Measurements from ENCODE around the gene BCAP31.
A peak's percentile ranks its signal among the peaks of the same experiment; 100 is the strongest.

BCAP31 gene

DNA sequence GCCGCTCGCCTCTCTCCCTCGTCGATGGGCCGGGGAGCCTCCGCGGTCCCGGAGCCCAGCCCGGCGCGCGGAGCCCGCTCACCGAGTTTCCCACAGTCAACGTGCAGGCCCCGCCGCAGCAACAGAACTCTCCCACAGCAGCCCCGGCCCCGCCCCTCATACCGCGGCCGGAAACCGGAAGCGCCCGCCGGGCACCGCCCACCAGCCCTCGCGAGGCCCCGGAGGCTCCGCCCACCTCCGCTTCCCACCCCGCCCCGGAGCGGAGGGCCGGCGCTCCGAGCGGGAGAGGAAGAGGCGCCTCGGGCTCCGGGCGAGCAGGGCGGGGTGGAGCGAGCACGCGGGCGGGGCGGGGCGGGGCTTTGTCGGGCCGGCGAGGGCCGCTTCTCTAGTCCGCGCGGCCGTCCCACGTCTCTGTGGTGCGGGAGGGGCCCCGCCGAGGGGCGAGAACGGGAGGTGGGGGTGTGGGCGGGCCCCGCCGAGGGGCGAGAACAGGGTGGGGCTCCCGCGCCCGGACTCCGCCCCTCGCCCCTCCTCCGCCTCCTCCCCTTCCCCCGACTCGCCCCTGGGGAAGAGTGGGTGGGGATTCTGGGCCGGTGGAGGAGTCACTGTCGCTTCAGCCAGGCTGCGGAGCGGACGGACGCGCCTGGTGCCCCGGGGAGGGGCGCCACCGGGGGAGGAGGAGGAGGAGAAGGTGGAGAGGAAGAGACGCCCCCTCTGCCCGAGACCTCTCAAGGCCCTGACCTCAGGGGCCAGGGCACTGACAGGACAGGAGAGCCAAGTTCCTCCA is at the start of gene BCAP31, which contains the start of gene ABCD1:
Gene BCAP31 (minus strand): TSS at position 136 of the 787 bp plus-strand sequence. CDS start 1,143 bp downstream, outside the sequence.
Gene ABCD1 (plus strand): TSS at position 605 of the 787 bp plus-strand sequence. CDS start 411 bp downstream, outside the sequence.
- DNase-seq (ENCODE audit: low read depth) = peak; percentile 42

DNA sequence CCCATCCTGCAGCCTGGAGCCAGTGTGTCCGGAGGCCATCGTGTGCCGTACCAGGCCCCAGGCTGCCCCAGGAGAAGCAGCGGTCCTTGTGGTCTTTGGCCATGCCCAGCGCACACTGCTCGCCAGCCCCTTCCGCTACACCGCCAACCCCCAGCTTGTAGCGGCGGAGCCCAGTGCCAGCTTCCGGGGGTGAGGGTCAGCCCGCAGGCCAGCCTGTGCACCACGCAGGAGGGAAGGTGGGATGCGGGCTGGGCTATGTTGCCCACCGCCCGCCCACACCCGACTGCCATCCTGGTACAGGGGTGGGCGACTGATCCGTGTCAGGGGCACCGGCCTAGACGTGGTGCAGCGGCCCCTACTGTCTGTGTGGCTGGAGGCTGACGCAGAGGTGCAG is 49.0 kb upstream of the BCAP31 start:
- no peak for DNase-seq (ENCODE audit: low read depth)

DNA sequence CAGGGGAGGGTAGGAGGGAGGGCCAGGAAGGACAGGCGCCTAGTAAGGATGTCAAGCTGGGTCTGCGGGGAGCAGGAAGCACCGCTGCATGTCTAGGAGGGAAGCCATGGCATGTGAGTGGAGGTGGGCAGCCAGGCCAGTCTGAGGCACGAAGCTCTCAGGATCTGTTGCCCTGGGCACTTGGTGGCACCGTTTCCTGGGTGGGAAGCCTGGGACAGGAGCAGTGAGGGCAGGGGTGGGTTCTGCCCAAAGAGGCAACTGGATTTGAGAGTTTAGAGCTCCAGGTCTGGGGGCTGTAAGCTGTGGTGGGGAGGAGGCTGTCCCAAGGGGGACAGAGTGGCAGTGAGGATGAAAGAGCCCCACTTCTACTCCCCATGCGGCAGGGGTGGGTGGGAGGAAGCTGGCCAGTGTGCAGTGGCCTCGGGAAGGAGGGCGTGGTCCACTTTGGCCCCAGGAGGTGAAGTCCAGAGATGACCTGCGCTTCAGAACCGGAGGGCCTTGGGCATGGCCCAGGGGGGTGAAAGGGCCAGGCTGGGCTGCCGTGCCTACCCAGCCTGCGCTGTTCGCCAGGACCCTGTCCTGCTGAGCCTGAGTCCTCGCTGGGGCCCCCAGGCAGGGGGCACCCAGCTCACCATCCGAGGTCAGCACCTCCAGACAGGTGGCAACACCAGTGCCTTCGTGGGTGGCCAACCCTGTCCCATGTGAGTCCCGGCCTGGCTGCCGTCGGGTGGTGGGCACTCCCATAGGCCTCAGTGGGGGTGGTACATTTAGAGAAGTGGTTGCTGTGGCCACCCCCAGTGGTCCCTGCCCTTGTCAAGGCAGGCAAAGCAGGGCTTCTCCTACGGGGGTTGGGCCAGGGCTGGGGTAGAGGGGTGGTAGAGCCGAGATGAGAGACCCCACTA is 48.4 kb upstream of the BCAP31 start:
- DNase-seq (ENCODE audit: low read depth) = no peak

- DNase-seq (ENCODE audit: low read depth) = no peak
Observed at GRCh38 chrX:153771415-153772315, 47.5 kb upstream of the BCAP31 start.

DNA sequence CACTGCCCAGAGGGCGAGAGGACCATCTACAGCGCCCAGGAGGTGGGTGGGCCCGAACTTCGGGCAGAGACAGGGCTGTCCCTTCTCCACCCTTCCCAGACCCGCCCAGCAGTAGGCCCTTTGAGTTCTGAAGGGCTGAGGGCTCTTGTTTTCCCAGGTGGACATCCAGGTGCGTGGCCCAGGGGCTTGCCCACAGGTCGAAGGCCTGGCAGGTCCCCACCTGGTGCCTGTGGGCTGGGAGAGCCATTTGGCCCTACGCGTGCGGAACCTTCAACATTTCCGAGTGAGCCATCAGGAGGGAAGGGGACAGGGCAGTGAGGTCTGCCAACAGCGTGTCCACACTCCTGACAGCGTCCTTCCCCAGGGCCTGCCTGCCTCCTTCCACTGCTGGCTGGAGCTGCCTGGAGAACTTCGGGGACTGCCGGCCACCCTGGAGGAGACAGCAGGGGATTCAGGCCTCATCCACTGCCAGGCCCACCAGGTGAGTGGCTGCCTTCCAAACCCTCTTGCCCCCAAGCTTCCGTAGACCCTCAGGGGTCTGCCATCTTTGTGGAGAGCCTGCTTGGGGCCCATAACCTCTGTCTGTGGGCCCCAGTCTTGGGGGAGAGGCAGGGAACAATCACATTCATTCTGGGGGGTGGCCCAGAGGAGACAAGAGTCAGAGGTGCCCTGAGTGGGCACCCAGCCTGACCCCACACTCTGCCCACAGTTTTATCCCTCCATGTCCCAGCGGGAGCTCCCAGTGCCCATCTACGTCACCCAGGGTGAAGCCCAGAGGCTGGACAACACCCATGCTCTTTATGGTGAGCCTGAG is 46.6 kb upstream of the BCAP31 start:
- no peak for DNase-seq (ENCODE audit: low read depth)

DNA sequence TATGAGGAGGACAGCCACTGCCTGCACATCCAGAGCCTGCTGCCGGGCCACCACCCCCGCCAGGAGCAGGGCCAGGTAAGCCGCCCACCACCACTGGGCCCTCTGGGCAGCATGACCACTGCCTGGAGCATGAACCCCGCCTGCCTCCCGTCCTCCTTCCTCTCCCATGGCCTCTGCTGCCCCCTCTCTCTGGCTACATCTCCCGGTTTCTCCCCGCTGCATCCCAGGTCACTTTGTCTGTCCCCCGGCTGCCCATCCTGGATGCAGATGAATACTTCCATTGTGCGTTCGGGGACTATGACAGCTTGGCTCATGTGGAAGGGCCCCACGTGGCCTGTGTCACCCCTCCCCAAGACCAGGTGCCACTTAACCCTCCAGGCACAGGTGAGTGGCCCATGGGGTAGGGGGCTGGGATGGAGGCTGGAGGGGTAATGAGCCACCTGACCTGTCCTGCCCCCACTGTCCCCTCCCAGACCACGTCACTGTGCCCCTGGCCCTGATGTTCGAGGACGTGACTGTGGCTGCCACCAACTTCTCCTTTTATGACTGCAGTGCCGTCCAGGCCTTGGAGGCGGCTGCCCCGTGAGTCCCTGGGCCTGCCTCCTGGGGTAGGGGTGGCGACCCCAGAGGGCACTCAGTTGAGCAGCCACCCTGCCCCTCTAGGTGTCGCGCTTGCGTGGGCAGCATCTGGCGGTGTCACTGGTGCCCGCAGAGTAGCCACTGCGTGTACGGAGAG is 45.8 kb upstream of the BCAP31 start:
- no peak for DNase-seq (ENCODE audit: low read depth)

- DNase-seq (ENCODE audit: low read depth) = no peak
Observed at GRCh38 chrX:153769158-153769864, 45.1 kb upstream of the BCAP31 start.

DNA sequence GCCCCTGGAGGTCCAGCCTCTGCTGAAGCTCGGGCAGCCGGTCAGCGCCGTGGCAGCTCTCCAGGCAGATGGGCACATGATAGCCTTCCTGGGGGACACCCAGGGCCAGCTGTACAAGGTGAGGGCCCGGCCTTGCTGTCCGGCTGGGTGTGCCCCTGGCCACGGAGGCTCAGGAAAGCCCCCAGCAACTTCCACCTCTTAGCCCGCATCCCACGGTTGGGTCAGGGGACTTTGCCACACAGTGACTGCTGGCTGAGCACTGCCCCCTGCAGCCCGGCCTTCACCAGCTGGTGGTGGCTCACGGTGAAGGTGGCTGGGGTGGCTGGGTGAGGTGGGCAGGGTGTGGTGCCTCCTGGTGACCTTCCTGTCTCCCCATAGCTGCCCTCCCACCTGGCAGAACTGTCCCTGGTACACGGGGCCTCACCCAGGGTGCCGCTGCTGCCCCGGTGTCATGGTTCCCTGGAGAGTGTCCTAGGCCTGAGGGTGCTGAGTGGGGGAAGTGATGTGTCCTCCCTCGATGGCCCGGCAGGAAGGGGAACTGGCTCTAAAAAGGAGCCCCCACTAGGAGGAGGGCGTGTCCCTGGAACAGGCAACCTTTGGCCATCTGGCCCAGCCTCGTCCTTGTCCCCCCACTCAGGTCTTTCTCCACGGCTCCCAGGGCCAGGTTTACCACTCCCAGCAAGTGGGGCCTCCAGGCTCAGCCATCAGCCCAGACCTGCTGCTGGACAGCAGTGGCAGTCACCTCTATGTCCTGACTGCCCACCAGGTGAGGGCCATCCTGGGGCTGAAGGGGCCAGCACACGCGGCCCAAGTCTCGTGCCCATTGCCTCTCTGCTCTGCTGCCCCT is 44.3 kb upstream of the BCAP31 start:
- no peak for DNase-seq (ENCODE audit: low read depth)

DNA sequence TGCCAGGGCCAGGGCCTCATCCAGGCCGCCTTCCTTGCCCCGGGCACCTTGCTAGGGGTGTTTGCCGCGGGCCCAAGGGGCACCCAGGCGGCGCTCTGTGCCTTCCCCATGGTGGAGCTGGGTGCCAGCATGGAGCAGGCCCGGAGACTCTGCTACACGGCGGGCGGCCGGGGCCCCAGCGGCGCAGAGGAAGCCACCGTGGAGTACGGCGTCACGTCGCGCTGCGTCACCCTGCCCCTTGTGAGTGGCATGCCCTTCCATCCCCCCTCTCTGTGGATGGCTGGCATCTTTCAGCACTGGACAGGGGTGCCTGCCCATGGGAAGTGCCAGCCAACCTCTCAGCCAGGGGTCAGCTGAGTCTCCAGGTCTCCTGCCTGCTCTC is 43.5 kb upstream of the BCAP31 start:
- DNase-seq (ENCODE audit: low read depth) = no peak

- no peak for DNase-seq (ENCODE audit: low read depth)
Observed at GRCh38 chrX:153766871-153767673, 42.9 kb upstream of the BCAP31 start.

DNA sequence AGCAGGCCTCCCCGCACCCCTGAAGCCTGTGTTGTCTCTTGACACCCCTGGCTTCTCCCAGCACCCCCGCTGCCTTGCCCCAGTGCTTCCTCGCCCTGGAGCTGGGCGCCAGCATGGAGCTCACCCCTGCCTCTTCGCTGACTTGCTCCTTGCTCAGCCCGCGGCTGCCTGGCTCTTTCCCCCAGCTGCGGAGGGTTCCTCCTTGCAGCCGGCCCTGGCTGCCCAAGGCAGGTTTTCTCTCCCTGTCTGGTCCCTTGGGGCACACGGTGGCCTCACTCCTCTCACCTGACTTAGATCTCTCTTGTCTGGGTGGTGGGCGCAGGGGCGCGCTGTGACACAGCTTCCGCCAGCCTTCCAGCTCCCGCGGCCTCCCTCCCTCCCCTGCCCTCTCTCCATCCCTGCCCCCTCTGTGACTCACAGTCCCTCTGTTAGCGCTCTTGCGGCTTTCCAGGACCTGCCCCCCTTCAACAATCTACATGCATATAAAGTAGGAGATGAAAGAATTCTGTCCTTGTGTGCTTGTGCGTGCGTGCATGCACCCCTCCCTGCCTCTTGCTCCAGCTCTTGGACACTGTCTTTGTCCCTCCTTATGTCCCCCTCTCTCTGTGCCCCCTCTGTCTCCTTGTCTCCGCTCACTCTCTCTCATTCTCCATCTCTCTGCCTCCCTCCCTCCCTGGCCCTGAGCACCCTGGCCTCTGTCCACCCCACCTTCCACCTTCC is 42.1 kb upstream of the BCAP31 start:
- peak; percentile 36 for DNase-seq (ENCODE audit: low read depth)

GRCh38 chrX:153765138-153766079 is 41.2 kb upstream of the BCAP31 start:
- no peak for DNase-seq (ENCODE audit: low read depth)

DNA sequence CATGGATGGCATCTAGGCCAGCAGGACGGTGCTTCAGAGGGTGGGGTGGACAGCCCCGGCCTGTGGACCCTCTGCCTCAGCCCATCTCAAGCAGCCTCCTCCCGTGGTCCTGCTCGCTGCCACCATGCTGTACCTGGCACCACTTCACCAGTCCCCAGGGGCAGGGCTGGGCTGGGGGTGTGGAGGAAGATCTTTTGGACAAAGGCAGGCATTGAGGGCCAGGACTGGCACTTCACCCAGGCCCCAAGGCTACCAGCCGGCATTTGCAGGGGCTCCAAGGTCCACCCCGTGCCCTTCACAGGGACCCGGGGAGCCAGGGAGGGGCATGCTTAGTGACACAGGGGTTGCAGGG is 40.6 kb upstream of the BCAP31 start:
- no peak for DNase-seq (ENCODE audit: low read depth)

DNA sequence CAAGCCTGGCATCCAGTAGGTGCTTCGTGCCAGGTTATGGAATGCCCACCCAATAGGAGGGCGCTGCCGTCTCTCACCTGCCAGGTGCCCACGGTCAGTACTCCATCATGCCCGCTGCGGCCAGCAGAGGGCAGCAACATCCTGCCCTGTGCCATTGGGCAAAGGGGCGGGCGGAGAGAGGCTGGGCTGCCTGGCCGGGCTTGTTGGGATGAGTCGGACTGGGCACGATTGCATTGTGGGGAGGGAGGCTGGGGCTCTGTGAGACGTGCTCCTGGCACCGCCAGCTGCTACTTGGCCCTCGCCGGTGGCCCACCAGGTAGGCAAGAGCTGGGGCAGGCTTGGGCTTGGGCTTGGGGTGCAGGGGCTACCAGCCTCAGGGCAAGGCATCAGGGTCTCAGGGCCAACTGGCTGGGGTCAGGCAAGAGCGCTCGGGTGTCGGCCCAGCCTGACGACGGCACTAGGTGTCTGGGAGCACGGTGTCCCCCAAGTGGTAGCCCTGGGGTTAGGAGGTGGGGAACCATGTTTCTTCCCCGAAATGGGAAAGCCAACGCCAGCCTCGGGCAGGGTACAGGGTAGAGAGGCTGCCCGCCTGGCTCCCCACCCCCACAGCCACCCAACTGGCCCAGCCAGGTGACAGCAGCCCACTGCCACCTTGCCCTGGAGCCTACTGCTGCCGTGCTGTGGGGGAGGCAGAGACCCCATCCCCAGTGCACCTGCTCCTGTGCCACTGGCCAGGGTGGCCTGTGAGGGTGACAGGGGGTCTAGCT is 40.0 kb upstream of the BCAP31 start, which contains the start of gene PLXNB3:
Gene PLXNB3 (plus strand): TSS at position 261 of the 767 bp plus-strand sequence. CDS start 1,287 bp downstream, outside the sequence.
- peak; percentile 24 for DNase-seq (ENCODE audit: low read depth)

GRCh38 chrX:153763298-153763932 is 39.2 kb upstream of the BCAP31 start:
- DNase-seq (ENCODE audit: low read depth) = no peak
